Measurements from ENCODE around the gene CFAP46. TPM values are rescaled to one million over a fixed set of nuclear protein-coding genes. Genes with fewer than 3 reads are reported as not detected.

CFAP46 gene
- total RNA-seq, 1 donor from 2014 or later, result 10.9 TPM

DNA sequence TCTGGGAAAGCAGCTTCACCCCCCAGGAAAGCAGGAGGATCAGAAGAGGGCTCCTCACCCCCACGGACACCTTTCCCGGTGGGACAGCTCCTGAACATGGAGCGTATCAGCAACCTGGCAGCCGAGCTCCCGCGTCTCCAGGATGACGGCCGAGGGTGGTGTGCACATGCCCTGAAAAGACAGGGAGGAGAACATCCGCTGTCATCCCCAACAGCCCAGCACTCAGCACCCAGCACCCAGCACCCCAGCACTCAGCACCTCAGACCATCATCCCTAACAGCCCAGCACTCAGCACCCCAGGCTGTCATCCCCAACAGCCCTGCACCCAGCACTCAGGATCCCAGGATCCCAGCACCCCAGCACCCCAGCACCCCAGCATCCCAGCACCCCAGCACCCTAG is 3.9 kb upstream of the CFAP46 start:
- Mint-ChIP-seq H3K27me3 (peaks cover 35% of the 10 kb centered on the region), H3K4me1 (ENCODE audit: unreplicated experiment) (peaks cover 4% of the 10 kb centered on the region), H3K36me3 (no peaks in the 10 kb centered on the region), H3K27ac (no peak overlapping the region), H3K9me3 (no peaks in the 10 kb centered on the region), H3K4me3 (no peak overlapping the region)
- TF ChIP-seq, protein P1, sequence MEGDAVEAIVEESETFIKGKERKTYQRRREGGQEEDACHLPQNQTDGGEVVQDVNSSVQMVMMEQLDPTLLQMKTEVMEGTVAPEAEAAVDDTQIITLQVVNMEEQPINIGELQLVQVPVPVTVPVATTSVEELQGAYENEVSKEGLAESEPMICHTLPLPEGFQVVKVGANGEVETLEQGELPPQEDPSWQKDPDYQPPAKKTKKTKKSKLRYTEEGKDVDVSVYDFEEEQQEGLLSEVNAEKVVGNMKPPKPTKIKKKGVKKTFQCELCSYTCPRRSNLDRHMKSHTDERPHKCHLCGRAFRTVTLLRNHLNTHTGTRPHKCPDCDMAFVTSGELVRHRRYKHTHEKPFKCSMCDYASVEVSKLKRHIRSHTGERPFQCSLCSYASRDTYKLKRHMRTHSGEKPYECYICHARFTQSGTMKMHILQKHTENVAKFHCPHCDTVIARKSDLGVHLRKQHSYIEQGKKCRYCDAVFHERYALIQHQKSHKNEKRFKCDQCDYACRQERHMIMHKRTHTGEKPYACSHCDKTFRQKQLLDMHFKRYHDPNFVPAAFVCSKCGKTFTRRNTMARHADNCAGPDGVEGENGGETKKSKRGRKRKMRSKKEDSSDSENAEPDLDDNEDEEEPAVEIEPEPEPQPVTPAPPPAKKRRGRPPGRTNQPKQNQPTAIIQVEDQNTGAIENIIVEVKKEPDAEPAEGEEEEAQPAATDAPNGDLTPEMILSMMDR (conservative IDR thresholded peaks at IDR 0.05), result no peak
- no peak for DNase-seq (ENCODE audit: extremely low spot score, unreplicated experiment)

DNA sequence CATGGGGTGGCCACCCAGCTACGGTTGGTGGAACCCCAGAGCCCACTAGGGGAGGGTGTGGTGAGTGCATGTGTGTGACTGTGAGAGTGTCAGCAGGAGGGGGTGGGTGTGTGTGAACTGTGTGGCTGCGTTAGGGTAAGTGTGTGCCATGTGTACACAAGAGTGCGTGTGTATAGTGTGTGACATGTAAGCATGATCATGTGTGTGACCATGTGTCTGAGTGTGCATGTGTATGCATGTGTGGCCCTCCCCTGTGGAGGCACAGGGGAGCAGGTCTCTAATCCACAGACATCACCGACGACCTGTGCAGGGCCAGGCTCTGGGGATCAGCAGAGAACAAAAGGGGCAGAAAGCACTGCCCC is 3.5 kb upstream of the CFAP46 start:
- peaks cover 30% of the 10 kb centered on the region for H3K27me3 Mint-ChIP-seq
- H3K4me1 Mint-ChIP-seq (ENCODE audit: unreplicated experiment), result peaks cover 4% of the 10 kb centered on the region
- H3K4me3 Mint-ChIP-seq, result no peak overlapping the region
- TF ChIP-seq, protein P1 (conservative IDR thresholded peaks at IDR 0.05), result no peak
- H3K9me3 Mint-ChIP-seq, result no peaks in the 10 kb centered on the region
- H3K27ac Mint-ChIP-seq, result no peak overlapping the region
- no peak for DNase-seq (ENCODE audit: extremely low spot score, unreplicated experiment)
- no peaks in the 10 kb centered on the region for H3K36me3 Mint-ChIP-seq

GRCh38 chr10:132945125-132945893 is 2.9 kb upstream of the CFAP46 start:
- no peak for DNase-seq (ENCODE audit: extremely low spot score, unreplicated experiment)
- Mint-ChIP-seq H3K27me3 (peaks cover 26% of the 10 kb centered on the region), H3K4me3 (no peak overlapping the region), H3K36me3 (no peaks in the 10 kb centered on the region), H3K9me3 (no peaks in the 10 kb centered on the region), H3K27ac (peak overlapping the region; percentile 12), H3K4me1 (ENCODE audit: unreplicated experiment) (peaks cover 4% of the 10 kb centered on the region)
- TF ChIP-seq, protein P1 (conservative IDR thresholded peaks at IDR 0.05), result no peak

- DNase-seq (ENCODE audit: extremely low spot score, unreplicated experiment), result no peak
- peaks cover 4% of the 10 kb centered on the region for H3K4me1 Mint-ChIP-seq (ENCODE audit: unreplicated experiment)
- H3K9me3 Mint-ChIP-seq, result no peaks in the 10 kb centered on the region
- TF ChIP-seq, protein P1 (conservative IDR thresholded peaks at IDR 0.05), result no peak
- H3K36me3 Mint-ChIP-seq, result no peaks in the 10 kb centered on the region
- peak overlapping the region; percentile 52 for H3K4me3 Mint-ChIP-seq
- H3K27ac Mint-ChIP-seq, result peak overlapping the region; percentile 12
- peaks cover 24% of the 10 kb centered on the region for H3K27me3 Mint-ChIP-seq
Measured at GRCh38 chr10:132944510-132944909, 2.1 kb upstream of the CFAP46 start.

DNA sequence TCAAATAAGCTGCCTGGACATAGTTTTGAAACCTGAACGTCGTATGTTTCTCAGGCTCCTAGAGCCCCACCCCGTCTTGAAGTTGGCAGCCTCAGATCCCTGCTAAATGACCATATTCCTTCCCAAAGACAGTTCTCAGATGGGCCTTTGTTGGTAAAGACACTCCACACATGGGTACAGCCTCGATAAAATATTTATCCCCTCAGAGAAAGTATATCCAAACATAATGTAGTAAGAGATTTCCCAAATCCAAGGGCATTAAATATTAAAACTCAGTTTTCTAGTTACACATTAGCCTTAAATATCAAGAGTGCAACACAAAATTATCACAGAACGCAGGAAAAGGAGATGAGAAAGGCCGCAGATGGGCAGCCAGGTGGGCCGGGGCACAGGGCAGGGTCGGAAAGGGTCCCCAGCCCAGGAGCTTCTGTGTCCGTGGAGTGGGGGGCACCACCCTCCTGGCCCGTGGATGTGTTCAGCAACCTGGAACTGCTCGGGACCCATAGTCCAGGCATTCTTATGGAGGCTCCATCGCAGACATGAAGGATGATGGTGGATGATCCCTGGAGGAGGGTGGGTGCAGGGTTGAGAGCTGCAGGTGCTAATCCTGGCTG is 1.5 kb upstream of the CFAP46 start:
- Mint-ChIP-seq H3K4me3 (peak overlapping the region; percentile 70), H3K27ac (no peak overlapping the region), H3K27me3 (peaks cover 19% of the 10 kb centered on the region), H3K4me1 (ENCODE audit: unreplicated experiment) (peaks cover 4% of the 10 kb centered on the region), H3K9me3 (no peaks in the 10 kb centered on the region), H3K36me3 (no peaks in the 10 kb centered on the region)
- no peak for DNase-seq (ENCODE audit: extremely low spot score, unreplicated experiment)
- TF ChIP-seq, protein P1 (conservative IDR thresholded peaks at IDR 0.05), result no peak

Data from type B pancreatic cell (in vitro differentiated cells).